ENCODE measurements around the gene TLX2.

DNA sequence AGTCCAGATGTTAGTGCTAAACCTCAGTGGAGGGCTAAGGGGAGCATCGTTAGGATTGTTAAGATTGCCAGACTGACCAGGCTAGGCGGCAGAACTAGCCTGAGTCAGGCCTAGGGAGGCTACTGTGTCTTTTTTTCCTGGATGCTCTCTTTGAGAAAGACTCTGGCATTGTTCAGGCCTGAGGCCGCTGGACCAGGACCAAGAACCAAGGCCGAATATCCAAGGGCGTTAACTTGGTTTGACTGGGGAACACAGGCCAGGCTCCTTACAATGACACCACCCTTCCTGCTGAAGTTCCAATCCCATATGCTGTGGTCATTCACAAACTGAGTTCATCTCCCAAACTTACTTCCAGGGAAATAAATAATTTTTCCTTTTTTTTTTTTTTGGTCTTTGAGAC lies 26.0 kb downstream of the TLX2 start:
- TF ChIP-seq, protein P1, sequence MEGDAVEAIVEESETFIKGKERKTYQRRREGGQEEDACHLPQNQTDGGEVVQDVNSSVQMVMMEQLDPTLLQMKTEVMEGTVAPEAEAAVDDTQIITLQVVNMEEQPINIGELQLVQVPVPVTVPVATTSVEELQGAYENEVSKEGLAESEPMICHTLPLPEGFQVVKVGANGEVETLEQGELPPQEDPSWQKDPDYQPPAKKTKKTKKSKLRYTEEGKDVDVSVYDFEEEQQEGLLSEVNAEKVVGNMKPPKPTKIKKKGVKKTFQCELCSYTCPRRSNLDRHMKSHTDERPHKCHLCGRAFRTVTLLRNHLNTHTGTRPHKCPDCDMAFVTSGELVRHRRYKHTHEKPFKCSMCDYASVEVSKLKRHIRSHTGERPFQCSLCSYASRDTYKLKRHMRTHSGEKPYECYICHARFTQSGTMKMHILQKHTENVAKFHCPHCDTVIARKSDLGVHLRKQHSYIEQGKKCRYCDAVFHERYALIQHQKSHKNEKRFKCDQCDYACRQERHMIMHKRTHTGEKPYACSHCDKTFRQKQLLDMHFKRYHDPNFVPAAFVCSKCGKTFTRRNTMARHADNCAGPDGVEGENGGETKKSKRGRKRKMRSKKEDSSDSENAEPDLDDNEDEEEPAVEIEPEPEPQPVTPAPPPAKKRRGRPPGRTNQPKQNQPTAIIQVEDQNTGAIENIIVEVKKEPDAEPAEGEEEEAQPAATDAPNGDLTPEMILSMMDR (IDR thresholded peaks at IDR 0.05): no peak
- TF ChIP-seq POLR2A (IDR thresholded peaks at IDR 0.05): no peak

Data from lower leg skin (tissue), 3 donors.